H1 (cell line): ENCODE data around the gene PRRT4. TPM values are rescaled to one million over a fixed set of nuclear protein-coding genes. Genes with fewer than 3 reads are reported as not detected.

Experiments
- NANOG ChIP-seq: IDR thresholded peaks from 2 replicates; pipeline ENCODE4 v1.6.1; 2011; ENCODE audit warnings: low read length, low read depth, mild to moderate bottlenecking, inconsistent platforms; ENCODE audit not compliant: insufficient read depth, poor library complexity, severe bottlenecking
- NRF1 ChIP-seq: IDR thresholded peaks from 2 replicates; pipeline ENCODE4 v1.6.1; 2011; ENCODE audit warnings: mild to moderate bottlenecking, low read depth, low read length, improper control_type of control experiment
- POLR2AphosphoS5 ChIP-seq: IDR thresholded peaks from 2 replicates; pipeline ENCODE4 v1.6.1; 2011; ENCODE audit warnings: low read depth, low read length
- SIN3A ChIP-seq, 2 experiments: IDR thresholded peaks in 1 of 2; conservative IDR thresholded peaks in 1 of 2; 2 replicates each; pipeline ENCODE4 v1.6.1; 2011 to 2012; ENCODE audit warnings: low read length in 2 of 2, improper control_type of control experiment in 1 of 2, low read depth in 1 of 2, mild to moderate bottlenecking in 1 of 2
- SRF ChIP-seq: IDR thresholded peaks from 2 replicates; pipeline ENCODE4 v1.6.1; 2011; ENCODE audit warnings: mild to moderate bottlenecking, low read depth, low read length, moderate library complexity
- SUZ12 ChIP-seq: fragments of 200-600 bp; sonication (generic); IDR thresholded peaks from 2 replicates; pipeline ENCODE4 v1.6.1; 2012; ENCODE audit warnings: mild to moderate bottlenecking, inconsistent platforms, low read length, moderate library complexity, mixed read lengths
- TAF7 ChIP-seq: optimal IDR thresholded peaks from 2 replicates; pipeline ENCODE3; 2011; ENCODE audit warnings: low read depth, mild to moderate bottlenecking, inconsistent platforms, low read length, moderate library complexity, borderline replicate concordance
- TCF12 ChIP-seq: IDR thresholded peaks from 2 replicates; pipeline ENCODE4 v1.6.1; 2011; ENCODE audit warnings: low read depth, mild to moderate bottlenecking, low read length
- polyA plus RNA-seq, 7 experiments: library from polyadenylated mRNA; depleted of rRNA in 3 of 7; stranded (reverse) in 5 of 7; unstranded in 2 of 7; fragments of >200 nt in 5 of 7; fragments of 200-250 nt in 2 of 7; gene quantifications; 1 replicate in 5 of 7; 2 replicates in 1 of 7; 4 replicates in 1 of 7; pipeline versions ENCODE4 v1.2.1 to v1.2.3, GENCODE V29; 2011 to 2013; ENCODE audit warnings: missing spikeins in 2 of 7, mixed read lengths in 2 of 7
- total RNA-seq: library from RNA; stranded (reverse); fragmentation: NEBNext Ultra II Directional; extraction: Animal tissue kit (Norgen Biotek cat#: 25700); gene quantifications from 2 replicates; pipeline ENCODE4 v1.2.1, GENCODE V29; 2021
- TF ChIP-seq, protein P1 (sequence below): fragments of 300-600 bp; sonication (generic); IDR thresholded peaks from 2 replicates; pipeline ENCODE4 v1.7.1; 2012; ENCODE audit warnings: low read length, moderate library complexity, mild to moderate bottlenecking, inconsistent platforms; ENCODE audit not compliant: insufficient replicate concordance

The PRRT4 gene
- total and polyA plus RNA-seq, 2 of the 8 experiments (the other 6 are each of a cell fraction or from before 2014, with no cell fraction given), result 0.34 to 1.0 TPM

DNA sequence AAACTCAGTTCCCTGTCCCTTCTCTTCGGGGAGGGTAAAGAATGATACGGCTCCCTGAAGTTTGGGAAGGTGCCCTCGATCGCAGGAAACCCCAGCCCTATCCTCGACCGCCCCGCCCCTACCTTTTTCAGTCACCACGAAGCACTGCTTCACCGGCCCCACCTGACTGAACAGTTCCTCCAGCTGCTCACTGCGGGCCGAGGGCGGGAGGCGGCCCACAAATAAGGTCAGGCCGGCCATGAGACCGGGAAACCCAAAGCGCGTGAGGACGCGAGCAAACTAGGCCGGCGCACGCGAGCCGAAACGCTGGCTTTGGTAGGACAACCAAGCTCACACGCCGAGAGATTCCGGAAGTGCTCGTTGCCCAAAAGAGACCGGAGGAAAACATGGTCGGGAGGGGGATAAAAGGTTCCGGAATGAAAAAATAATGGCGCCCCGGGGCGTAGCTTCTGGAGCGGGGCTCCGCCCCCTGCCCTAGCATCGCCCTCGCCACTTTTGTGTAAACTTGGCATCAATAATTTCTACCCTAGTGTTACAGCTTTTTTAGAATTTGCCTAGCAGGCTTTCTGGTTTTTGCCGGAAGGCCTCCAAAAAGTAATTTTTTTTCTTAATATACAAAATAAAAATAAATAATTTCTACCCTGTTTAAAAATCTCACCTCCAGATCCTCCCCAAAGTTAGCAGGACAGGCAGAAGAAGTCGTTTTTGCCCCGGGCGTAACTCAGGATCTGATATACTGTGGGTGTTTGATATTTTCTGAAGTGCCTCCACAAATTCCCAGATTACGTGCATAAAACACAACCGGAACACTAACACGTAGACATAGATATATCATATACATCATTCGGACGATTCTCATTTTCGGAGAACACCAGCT is 17.7 kb downstream of the PRRT4 start, which contains the start of gene RBM28 (continued):
- TF ChIP-seq, protein P1, sequence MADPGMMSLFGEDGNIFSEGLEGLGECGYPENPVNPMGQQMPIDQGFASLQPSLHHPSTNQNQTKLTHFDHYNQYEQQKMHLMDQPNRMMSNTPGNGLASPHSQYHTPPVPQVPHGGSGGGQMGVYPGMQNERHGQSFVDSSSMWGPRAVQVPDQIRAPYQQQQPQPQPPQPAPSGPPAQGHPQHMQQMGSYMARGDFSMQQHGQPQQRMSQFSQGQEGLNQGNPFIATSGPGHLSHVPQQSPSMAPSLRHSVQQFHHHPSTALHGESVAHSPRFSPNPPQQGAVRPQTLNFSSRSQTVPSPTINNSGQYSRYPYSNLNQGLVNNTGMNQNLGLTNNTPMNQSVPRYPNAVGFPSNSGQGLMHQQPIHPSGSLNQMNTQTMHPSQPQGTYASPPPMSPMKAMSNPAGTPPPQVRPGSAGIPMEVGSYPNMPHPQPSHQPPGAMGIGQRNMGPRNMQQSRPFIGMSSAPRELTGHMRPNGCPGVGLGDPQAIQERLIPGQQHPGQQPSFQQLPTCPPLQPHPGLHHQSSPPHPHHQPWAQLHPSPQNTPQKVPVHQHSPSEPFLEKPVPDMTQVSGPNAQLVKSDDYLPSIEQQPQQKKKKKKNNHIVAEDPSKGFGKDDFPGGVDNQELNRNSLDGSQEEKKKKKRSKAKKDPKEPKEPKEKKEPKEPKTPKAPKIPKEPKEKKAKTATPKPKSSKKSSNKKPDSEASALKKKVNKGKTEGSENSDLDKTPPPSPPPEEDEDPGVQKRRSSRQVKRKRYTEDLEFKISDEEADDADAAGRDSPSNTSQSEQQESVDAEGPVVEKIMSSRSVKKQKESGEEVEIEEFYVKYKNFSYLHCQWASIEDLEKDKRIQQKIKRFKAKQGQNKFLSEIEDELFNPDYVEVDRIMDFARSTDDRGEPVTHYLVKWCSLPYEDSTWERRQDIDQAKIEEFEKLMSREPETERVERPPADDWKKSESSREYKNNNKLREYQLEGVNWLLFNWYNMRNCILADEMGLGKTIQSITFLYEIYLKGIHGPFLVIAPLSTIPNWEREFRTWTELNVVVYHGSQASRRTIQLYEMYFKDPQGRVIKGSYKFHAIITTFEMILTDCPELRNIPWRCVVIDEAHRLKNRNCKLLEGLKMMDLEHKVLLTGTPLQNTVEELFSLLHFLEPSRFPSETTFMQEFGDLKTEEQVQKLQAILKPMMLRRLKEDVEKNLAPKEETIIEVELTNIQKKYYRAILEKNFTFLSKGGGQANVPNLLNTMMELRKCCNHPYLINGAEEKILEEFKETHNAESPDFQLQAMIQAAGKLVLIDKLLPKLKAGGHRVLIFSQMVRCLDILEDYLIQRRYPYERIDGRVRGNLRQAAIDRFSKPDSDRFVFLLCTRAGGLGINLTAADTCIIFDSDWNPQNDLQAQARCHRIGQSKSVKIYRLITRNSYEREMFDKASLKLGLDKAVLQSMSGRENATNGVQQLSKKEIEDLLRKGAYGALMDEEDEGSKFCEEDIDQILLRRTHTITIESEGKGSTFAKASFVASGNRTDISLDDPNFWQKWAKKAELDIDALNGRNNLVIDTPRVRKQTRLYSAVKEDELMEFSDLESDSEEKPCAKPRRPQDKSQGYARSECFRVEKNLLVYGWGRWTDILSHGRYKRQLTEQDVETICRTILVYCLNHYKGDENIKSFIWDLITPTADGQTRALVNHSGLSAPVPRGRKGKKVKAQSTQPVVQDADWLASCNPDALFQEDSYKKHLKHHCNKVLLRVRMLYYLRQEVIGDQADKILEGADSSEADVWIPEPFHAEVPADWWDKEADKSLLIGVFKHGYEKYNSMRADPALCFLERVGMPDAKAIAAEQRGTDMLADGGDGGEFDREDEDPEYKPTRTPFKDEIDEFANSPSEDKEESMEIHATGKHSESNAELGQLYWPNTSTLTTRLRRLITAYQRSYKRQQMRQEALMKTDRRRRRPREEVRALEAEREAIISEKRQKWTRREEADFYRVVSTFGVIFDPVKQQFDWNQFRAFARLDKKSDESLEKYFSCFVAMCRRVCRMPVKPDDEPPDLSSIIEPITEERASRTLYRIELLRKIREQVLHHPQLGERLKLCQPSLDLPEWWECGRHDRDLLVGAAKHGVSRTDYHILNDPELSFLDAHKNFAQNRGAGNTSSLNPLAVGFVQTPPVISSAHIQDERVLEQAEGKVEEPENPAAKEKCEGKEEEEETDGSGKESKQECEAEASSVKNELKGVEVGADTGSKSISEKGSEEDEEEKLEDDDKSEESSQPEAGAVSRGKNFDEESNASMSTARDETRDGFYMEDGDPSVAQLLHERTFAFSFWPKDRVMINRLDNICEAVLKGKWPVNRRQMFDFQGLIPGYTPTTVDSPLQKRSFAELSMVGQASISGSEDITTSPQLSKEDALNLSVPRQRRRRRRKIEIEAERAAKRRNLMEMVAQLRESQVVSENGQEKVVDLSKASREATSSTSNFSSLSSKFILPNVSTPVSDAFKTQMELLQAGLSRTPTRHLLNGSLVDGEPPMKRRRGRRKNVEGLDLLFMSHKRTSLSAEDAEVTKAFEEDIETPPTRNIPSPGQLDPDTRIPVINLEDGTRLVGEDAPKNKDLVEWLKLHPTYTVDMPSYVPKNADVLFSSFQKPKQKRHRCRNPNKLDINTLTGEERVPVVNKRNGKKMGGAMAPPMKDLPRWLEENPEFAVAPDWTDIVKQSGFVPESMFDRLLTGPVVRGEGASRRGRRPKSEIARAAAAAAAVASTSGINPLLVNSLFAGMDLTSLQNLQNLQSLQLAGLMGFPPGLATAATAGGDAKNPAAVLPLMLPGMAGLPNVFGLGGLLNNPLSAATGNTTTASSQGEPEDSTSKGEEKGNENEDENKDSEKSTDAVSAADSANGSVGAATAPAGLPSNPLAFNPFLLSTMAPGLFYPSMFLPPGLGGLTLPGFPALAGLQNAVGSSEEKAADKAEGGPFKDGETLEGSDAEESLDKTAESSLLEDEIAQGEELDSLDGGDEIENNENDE, result no peak
- TF ChIP-seq SUZ12, result no peak
- peak; percentile 95 for TF ChIP-seq POLR2AphosphoS5
- peak; percentile 78 for TF ChIP-seq SRF
- peak; percentile 56; the same call in 1 of the 2 replicates for TF ChIP-seq TCF12
- TF ChIP-seq NANOG, result peak; percentile 6
- no peak for TF ChIP-seq NRF1
- TF ChIP-seq SIN3A (conservative IDR thresholded peaks at IDR 0.05 in 1 of 2, IDR thresholded peaks at IDR 0.05 in 1 of 2; ENCODE audit: low read depth in 1 of 2, low read length in 2 of 2), result peak in 1 of 2 experiments; percentile 94; a peak in 2 of 4 replicates
- peak; percentile 93 for TF ChIP-seq TAF7
